WI38 (cell line): ENCODE results near the gene USP34.
"Not testable (repeated sequence)": the region's sequence is repeated elsewhere in the genome, so short reads cannot be mapped to it uniquely, and the experiment has no call there.

Experiments used
- H3K4me3 ChIP-seq: 2 replicates; pipeline ENCODE4 v1.5.1; 2011; ENCODE audit warnings: low read depth, mild to moderate bottlenecking, control low read depth, low read length
- CTCF ChIP-seq: IDR thresholded peaks from 2 replicates; pipeline ENCODE4 v1.5.1; 2012; ENCODE audit warnings: low read depth, mild to moderate bottlenecking, control low read depth, low read length

USP34 gene

GRCh38 chr2:61456070-61456745, 14.7 kb downstream of the USP34 start:
- TF ChIP-seq CTCF, result no peak
- H3K4me3 ChIP-seq, result no peak overlapping the region

GRCh38 chr2:61454972-61455371, 15.9 kb downstream of the USP34 start:
- H3K4me3 ChIP-seq, result not testable (repeated sequence)

GRCh38 chr2:61454383-61454782, 16.5 kb downstream of the USP34 start:
- no peak for TF ChIP-seq CTCF

GRCh38 chr2:61452392-61452791, 18.5 kb downstream of the USP34 start:
- no peak overlapping the region for H3K4me3 ChIP-seq
- no peak for TF ChIP-seq CTCF

More at GRCh38 chr2:61454383-61454782, 16.5 kb downstream of the USP34 start:
- H3K4me3 ChIP-seq, result no peak overlapping the region

GRCh38 chr2:61451178-61451577, 19.7 kb downstream of the USP34 start:
- H3K4me3 ChIP-seq, result no peak overlapping the region
- no peak for TF ChIP-seq CTCF

- no peak for TF ChIP-seq CTCF
- H3K4me3 ChIP-seq, result no peak overlapping the region
Observed at GRCh38 chr2:61450144-61450543, 20.7 kb downstream of the USP34 start.

GRCh38 chr2:61448229-61448628, 22.7 kb downstream of the USP34 start:
- H3K4me3 ChIP-seq, result no peak overlapping the region
- no peak for TF ChIP-seq CTCF

- not testable (repeated sequence) for H3K4me3 ChIP-seq
Observed at GRCh38 chr2:61446971-61447370, 23.9 kb downstream of the USP34 start.
